A549 (cell line): ENCODE measurements around the gene DNAJC7.

Source experiments
- BHLHE40 ChIP-seq: IDR thresholded peaks from 2 replicates; pipeline ENCODE4 v1.6.1; 2012; ENCODE audit warnings: low read depth, low read length, inconsistent platforms
- CEBPB ChIP-seq, 2 experiments: fragments of >200 bp in 1 of 2; sonication (Bioruptor Twin) in 1 of 2; formaldehyde crosslinking in 1 of 2; IDR thresholded peaks; 2 replicates each; pipeline ENCODE4 v1.6.1; 2012 to 2016
- EP300 ChIP-seq, 2 experiments: fragments of >200 bp; sonication (Bioruptor Twin); formaldehyde crosslinking; IDR thresholded peaks; 2 replicates in 1 of 2; 3 replicates in 1 of 2; pipeline ENCODE4 v1.6.1; 2016 to 2017
- ESRRA ChIP-seq: fragments of 150-350 bp; IDR thresholded peaks from 2 replicates; pipeline ENCODE4 v1.6.1; 2014; ENCODE audit warnings: mild to moderate bottlenecking, low read length, borderline replicate concordance
- KDM1A ChIP-seq: fragments of 200-600 bp; sonication (generic); IDR thresholded peaks from 2 replicates; pipeline ENCODE4 v1.6.1; 2016; ENCODE audit warnings: low read depth, mild to moderate bottlenecking
- MAFK ChIP-seq: fragments of 450-650 bp; IDR thresholded peaks from 2 replicates; pipeline ENCODE4 v1.6.1; 2014; ENCODE audit not compliant: partially characterized antibody
- MYC ChIP-seq: IDR thresholded peaks from 2 replicates; pipeline ENCODE4 v1.6.1; 2012; ENCODE audit warnings: mild to moderate bottlenecking, inconsistent platforms, low read length, improper control_type of control experiment, borderline replicate concordance
- NR3C1 ChIP-seq: fragments of >200 bp; sonication (Bioruptor Twin); formaldehyde crosslinking; IDR thresholded peaks from 3 replicates; pipeline ENCODE4 v1.6.1; 2017
- PHF8 ChIP-seq: fragments of 200-600 bp; sonication (generic); IDR thresholded peaks from 2 replicates; pipeline ENCODE4 v1.6.1; 2016; ENCODE audit warnings: low read depth, mild to moderate bottlenecking, antibody characterized with exemption, moderate library complexity, borderline replicate concordance
- POLR2A ChIP-seq: IDR thresholded peaks from 2 replicates; pipeline ENCODE4 v1.6.1; 2012; ENCODE audit warnings: mild to moderate bottlenecking, low read length
- SMC3 ChIP-seq: fragments of >200 bp; sonication (Bioruptor Twin); formaldehyde crosslinking; IDR thresholded peaks from 3 replicates; pipeline ENCODE4 v1.6.1; 2018; ENCODE audit warnings: inconsistent platforms
- USF2 ChIP-seq: fragments of 450-650 bp; IDR thresholded peaks from 2 replicates; pipeline ENCODE4 v1.6.1; 2014; ENCODE audit warnings: antibody characterized with exemption
- TF ChIP-seq, protein P1 (sequence below): fragments of >200 bp; sonication (Bioruptor Twin); formaldehyde crosslinking; IDR thresholded peaks from 3 replicates; pipeline ENCODE4 v1.5.1; 2016

DNA sequence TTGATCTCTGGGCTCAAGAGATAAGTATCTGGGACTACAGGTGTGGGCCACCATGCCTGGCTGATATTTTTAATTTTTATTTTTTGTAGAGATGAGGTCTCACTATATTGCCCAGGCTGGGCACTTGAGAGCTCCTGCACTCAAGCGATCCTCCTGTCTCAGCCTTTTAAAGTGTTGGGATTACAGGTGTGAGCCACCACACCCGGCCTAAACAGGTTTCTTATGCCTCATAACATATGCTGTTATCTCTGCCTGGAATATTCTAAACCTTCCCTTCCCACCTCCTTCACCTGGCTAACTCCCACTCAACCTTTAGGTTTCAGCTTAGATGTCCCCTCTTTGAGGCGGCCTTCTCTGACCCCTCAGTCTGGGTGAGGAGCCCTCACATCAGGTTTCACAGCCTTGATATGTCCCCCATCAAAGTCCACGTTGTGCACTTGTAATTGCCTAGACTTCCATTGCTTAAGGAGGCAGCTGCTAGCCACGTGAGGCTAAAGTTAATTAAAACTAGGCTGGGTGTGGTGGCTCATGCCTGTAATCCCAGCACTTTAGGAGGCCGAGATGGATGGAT lies 59.3 kb downstream of the DNAJC7 start:
- TF ChIP-seq, protein P1, sequence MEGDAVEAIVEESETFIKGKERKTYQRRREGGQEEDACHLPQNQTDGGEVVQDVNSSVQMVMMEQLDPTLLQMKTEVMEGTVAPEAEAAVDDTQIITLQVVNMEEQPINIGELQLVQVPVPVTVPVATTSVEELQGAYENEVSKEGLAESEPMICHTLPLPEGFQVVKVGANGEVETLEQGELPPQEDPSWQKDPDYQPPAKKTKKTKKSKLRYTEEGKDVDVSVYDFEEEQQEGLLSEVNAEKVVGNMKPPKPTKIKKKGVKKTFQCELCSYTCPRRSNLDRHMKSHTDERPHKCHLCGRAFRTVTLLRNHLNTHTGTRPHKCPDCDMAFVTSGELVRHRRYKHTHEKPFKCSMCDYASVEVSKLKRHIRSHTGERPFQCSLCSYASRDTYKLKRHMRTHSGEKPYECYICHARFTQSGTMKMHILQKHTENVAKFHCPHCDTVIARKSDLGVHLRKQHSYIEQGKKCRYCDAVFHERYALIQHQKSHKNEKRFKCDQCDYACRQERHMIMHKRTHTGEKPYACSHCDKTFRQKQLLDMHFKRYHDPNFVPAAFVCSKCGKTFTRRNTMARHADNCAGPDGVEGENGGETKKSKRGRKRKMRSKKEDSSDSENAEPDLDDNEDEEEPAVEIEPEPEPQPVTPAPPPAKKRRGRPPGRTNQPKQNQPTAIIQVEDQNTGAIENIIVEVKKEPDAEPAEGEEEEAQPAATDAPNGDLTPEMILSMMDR, result no peak
- TF ChIP-seq EP300 (IDR thresholded peaks at IDR 0.05) (no peak), ESRRA (no peak), CEBPB (IDR thresholded peaks at IDR 0.05) (no peak), NR3C1 (no peak), KDM1A (no peak), POLR2A (no peak), BHLHE40 (no peak), USF2 (no peak), SMC3 (no peak), MAFK (no peak), PHF8 (no peak), MYC (no peak)
